ENCODE results near the gene CCL19.

GRCh38 chr9:34732886-34733285 lies 41.8 kb upstream of the CCL19 start:
- TF ChIP-seq CTCF (conservative IDR thresholded peaks at IDR 0.05; ENCODE audit: low read depth, low read length) (no peak), EZH2phosphoT487 (IDR thresholded peaks at IDR 0.05; ENCODE audit: borderline replicate concordance, low read length) (no peak)
